Thyroid gland (tissue), 4 donors: ENCODE results near the gene ILDR2. TPM values are rescaled to one million over a fixed set of nuclear protein-coding genes. Genes with fewer than 3 reads are reported as not detected.

Experiments
- DNase-seq, 2 donors: peaks; one replicate each; pipeline ENCODE4 v3.0.0-alpha.2; 2019
- H3K27ac ChIP-seq, 3 donors: fragments of 200-600 bp; sonication (generic); 1 replicate in 2 of 3; 2 replicates in 1 of 3; pipeline ENCODE4 v1.5.1; 2016 to 2019; ENCODE audit warnings: mild to moderate bottlenecking in 1 of 3, moderate library complexity in 1 of 3
- H3K27me3 ChIP-seq: fragments of 200-600 bp; sonication (generic); one replicate; pipeline ENCODE4 v1.5.1; 2019
- H3K36me3 ChIP-seq, 2 donors: fragments of 200-600 bp; sonication (generic); one replicate each; pipeline ENCODE4 v1.5.1; 2016 to 2019
- H3K4me1 ChIP-seq, 2 donors: fragments of 200-600 bp; sonication (generic); one replicate each; pipeline ENCODE4 v1.5.1; 2017 to 2019
- H3K4me3 ChIP-seq, 3 donors: fragments of 200-600 bp; sonication (generic); replicated peaks in 1 of 3; 1 replicate in 2 of 3; 2 replicates in 1 of 3; pipeline ENCODE4 v1.5.1; 2016; ENCODE audit warnings: mild to moderate bottlenecking in 1 of 3
- H3K9me3 ChIP-seq: fragments of 200-600 bp; sonication (generic); one replicate; pipeline ENCODE4 v1.5.1; 2017
- CTCF ChIP-seq, 6 experiments: fragments of 200-600 bp in 3 of 6; fragments of 450-650 bp in 3 of 6; sonication (generic) in 3 of 6; IDR thresholded peaks; one replicate each; pipeline ENCODE4 v1.5.1; 2016 to 2019; ENCODE audit warnings: antibody characterized with exemption in 6 of 6, mild to moderate bottlenecking in 2 of 6, inconsistent platforms in 1 of 6, moderate library complexity in 1 of 6
- POLR2A ChIP-seq, 2 donors: fragments of 450-650 bp; IDR thresholded peaks; one replicate each; pipeline ENCODE4 v1.6.1; 2017; ENCODE audit warnings: antibody characterized with exemption in 2 of 2, mild to moderate bottlenecking in 2 of 2, moderate library complexity in 1 of 2
- WGBS, 2 donors: methylation state at CpG; one replicate each; pipeline ENCODE4 v1.1.5; 2017; 5-methylcytosine and 5-hydroxymethylcytosine counted together
- intact Hi-C: fragments of 100-400 bp; cut with DNase I; formaldehyde crosslinking; loops from one replicate; pipeline ENCODE4 v1.15.1; 2023
- total RNA-seq, 4 donors: library from RNA; depleted of rRNA; stranded (reverse); fragments of >200 nt; gene quantifications; one replicate each; pipeline ENCODE4 v1.2.3, GENCODE V29; 2016

The ILDR2 gene
- total RNA-seq, 4 donors from 2014 or later, result 0.40 to 0.89 (median 0.76) TPM

DNA sequence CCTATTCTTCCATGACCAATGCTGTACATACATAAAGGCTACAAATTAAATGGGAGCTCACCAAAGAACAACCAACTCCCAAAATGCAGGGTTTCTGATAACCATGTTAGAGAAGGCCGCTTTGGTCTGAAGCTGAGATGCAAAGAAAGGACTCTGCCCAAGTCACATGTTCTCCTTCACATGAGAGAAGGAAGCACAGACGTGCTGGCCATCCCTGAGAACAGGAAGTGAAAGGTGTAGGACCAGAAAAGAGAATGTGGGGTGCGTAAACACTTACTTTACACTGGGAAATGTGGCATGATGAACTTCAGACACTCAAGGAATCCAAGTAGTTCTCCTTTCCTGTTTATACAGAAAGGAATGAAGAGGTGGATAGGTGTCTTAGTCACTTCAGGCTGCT lies 67.6 kb downstream of the ILDR2 start:
- no peaks in the 10 kb centered on the region for H3K9me3 ChIP-seq
- H3K36me3 ChIP-seq, result no peaks in the 10 kb centered on the region
- intact Hi-C loops, result loop anchor here (5.0 kb wide), 1 partner anchor 150 kb away; no protein-coding TSS in a partner anchor
- TF ChIP-seq CTCF (IDR thresholded peaks at IDR 0.05), result no peak
- TF ChIP-seq POLR2A (IDR thresholded peaks at IDR 0.05), result no peak
- H3K4me1 ChIP-seq, result no peaks in the 10 kb centered on the region
- H3K27ac ChIP-seq, result no peak overlapping the region
- 78 to 83% methylated on average over 3 of the region's 3 CpGs for WGBS, 2 donors
- H3K27me3 ChIP-seq, result no peaks in the 10 kb centered on the region
- DNase-seq, result no peak
- no peak overlapping the region for H3K4me3 ChIP-seq

- H3K4me3 ChIP-seq, result no peak overlapping the region
- no peaks in the 10 kb centered on the region for H3K36me3 ChIP-seq
- H3K27ac ChIP-seq, result no peak overlapping the region
- H3K9me3 ChIP-seq, result no peaks in the 10 kb centered on the region
- DNase-seq, result no peak
- no peaks in the 10 kb centered on the region for H3K4me1 ChIP-seq
- no peaks in the 10 kb centered on the region for H3K27me3 ChIP-seq
- intact Hi-C loops, result loop anchor here (5.0 kb wide), 1 partner anchor 150 kb away; no protein-coding TSS in a partner anchor
- 50 to 66% methylated on average over 4 of the region's 4 CpGs for WGBS, 2 donors
- TF ChIP-seq CTCF (IDR thresholded peaks at IDR 0.05), result no peak
- TF ChIP-seq POLR2A (IDR thresholded peaks at IDR 0.05), result no peak
Measured at GRCh38 chr1:166907051-166907450, 68.3 kb downstream of the ILDR2 start.

DNA sequence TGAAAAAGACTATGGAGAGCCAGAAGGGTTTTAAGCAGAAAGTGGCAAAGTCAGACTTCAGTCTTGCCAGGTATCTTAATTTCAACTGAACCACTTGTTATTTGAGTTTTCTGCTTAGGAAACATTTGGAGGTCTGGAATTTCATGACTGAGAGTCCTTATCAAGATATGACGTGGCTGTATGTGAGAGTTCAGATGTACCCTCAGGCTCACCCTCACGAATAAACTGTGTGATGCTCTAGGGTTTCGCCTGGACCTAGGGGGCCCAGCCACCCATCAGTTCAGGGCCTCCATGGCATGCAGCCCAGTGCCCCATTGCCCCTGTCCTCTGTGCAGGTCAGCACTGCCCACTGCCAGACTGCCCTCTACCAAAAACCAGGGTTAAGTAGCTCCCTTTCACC lies 68.7 kb downstream of the ILDR2 start:
- Histone ChIP-seq H3K4me1 (no peaks in the 10 kb centered on the region), H3K36me3 (no peaks in the 10 kb centered on the region), H3K27ac (no peak overlapping the region), H3K9me3 (no peaks in the 10 kb centered on the region), H3K4me3 (no peak overlapping the region), H3K27me3 (no peaks in the 10 kb centered on the region)
- intact Hi-C loops, result loop anchor here (5.0 kb wide), 1 partner anchor 151 kb away; no protein-coding TSS in a partner anchor
- WGBS, 2 donors, result 83 to 88% methylated on average over 3 of the region's 3 CpGs
- TF ChIP-seq POLR2A (IDR thresholded peaks at IDR 0.05), result no peak
- no peak for TF ChIP-seq CTCF (IDR thresholded peaks at IDR 0.05)
- no peak for DNase-seq

DNA sequence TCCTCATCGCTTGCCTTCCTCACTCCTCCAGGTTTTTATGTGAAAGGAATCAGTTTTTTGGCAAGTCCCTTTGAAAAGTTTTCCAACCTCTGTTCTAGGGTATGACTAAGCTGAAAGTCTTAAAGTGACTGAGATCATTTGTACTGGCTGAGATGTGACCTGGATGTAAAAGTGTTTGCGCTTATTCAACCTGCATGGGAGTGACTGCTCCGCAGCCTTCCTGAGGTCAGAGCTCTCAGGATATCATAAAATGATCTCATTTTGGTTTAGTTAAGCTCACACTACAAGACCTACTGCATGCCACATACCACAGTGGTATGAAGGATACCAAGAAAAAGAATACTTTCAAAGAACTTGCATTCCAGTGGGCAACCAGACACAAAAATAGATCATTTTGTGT lies 69.4 kb downstream of the ILDR2 start:
- no peak for DNase-seq
- no peak overlapping the region for H3K27ac ChIP-seq
- TF ChIP-seq POLR2A (IDR thresholded peaks at IDR 0.05) (no peak), CTCF (IDR thresholded peaks at IDR 0.05) (no peak)
- H3K36me3 ChIP-seq, result no peaks in the 10 kb centered on the region
- H3K27me3 ChIP-seq, result no peaks in the 10 kb centered on the region
- WGBS, 2 donors, result 80 to 88% methylated on average over 3 of the region's 3 CpGs
- no peaks in the 10 kb centered on the region for H3K4me1 ChIP-seq
- H3K9me3 ChIP-seq, result no peaks in the 10 kb centered on the region
- intact Hi-C loops, result loop anchor here (5.0 kb wide), 1 partner anchor 151 kb away; no protein-coding TSS in a partner anchor
- no peak overlapping the region for H3K4me3 ChIP-seq

GRCh38 chr1:166905136-166905535 lies 70.2 kb downstream of the ILDR2 start:
- intact Hi-C loops, result loop anchor here (5.0 kb wide), 1 partner anchor 152 kb away; no protein-coding TSS in a partner anchor
- H3K27ac ChIP-seq, result no peak overlapping the region
- TF ChIP-seq CTCF (IDR thresholded peaks at IDR 0.05) (no peak), POLR2A (IDR thresholded peaks at IDR 0.05) (no peak)
- no peak overlapping the region for H3K4me3 ChIP-seq
- WGBS, 2 donors, result 60 to 74% methylated on average over 2 of the region's 2 CpGs
- H3K36me3 ChIP-seq, result no peaks in the 10 kb centered on the region
- DNase-seq, result no peak
- H3K27me3 ChIP-seq, result no peaks in the 10 kb centered on the region
- H3K4me1 ChIP-seq, result no peaks in the 10 kb centered on the region
- no peaks in the 10 kb centered on the region for H3K9me3 ChIP-seq
